ENCODE data around the gene TNIK.

- TF ChIP-seq HOXA7 (CRISPR knock-in tag; IDR thresholded peaks at IDR 0.05) = no peak
- TF ChIP-seq, protein P1, sequence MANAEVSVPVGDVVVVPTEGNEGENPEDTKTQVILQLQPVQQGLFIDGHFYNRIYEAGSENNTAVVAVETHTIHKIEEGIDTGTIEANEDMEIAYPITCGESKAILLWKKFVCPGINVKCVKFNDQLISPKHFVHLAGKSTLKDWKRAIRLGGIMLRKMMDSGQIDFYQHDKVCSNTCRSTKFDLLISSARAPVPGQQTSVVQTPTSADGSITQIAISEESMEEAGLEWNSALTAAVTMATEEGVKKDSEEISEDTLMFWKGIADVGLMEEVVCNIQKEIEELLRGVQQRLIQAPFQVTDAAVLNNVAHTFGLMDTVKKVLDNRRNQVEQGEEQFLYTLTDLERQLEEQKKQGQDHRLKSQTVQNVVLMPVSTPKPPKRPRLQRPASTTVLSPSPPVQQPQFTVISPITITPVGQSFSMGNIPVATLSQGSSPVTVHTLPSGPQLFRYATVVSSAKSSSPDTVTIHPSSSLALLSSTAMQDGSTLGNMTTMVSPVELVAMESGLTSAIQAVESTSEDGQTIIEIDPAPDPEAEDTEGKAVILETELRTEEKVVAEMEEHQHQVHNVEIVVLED (CRISPR knock-in tag; IDR thresholded peaks at IDR 0.05; ENCODE audit: borderline replicate concordance) = no peak
- no peak for TF ChIP-seq HNRNPL (IDR thresholded peaks at IDR 0.05; ENCODE audit: low read depth, low read length)
- TF ChIP-seq THYN1 (CRISPR knock-in tag; IDR thresholded peaks at IDR 0.05; ENCODE audit: borderline replicate concordance, low read depth) = no peak
These were observed 1.9 kb downstream of the TNIK start for GRCh38 chr3:171458071-171458863.

Measured in HepG2 (cell line).